ENCODE results near the gene NTM.
"Not testable (repeated sequence)": the region's sequence is repeated elsewhere in the genome, so short reads cannot be mapped to it uniquely, and the experiment has no call there.

Gene NTM

GRCh38 chr11:132058211-132058772 lies 687.9 kb downstream of the NTM start:
- H3K27me3 ChIP-seq (ENCODE audit: insufficient read depth, low read length), result no peaks in the 10 kb centered on the region
- H3K4me3 ChIP-seq (ENCODE audit: low read length), result no peak overlapping the region
- H3K36me3 ChIP-seq (ENCODE audit: insufficient read depth, low read length), result no peaks in the 10 kb centered on the region
- H3K9me3 ChIP-seq (ENCODE audit: low read length), result no peaks in the 10 kb centered on the region
- H2AFZ ChIP-seq (ENCODE audit: low read depth, low read length), result no peak overlapping the region
- H3K4me1 ChIP-seq (ENCODE audit: insufficient read depth, low read length), result no peaks in the 10 kb centered on the region

- Histone ChIP-seq H2AFZ (ENCODE audit: low read depth, low read length) (no peak overlapping the region), H3K27me3 (ENCODE audit: insufficient read depth, low read length) (no peaks in the 10 kb centered on the region), H3K4me1 (ENCODE audit: insufficient read depth, low read length) (no peaks in the 10 kb centered on the region), H3K9me3 (ENCODE audit: low read length) (no peaks in the 10 kb centered on the region), H3K4me3 (ENCODE audit: low read length) (no peak overlapping the region), H3K36me3 (ENCODE audit: insufficient read depth, low read length) (no peaks in the 10 kb centered on the region)
Observed at GRCh38 chr11:132060567-132060966, 690.2 kb downstream of the NTM start.

GRCh38 chr11:132062031-132062430 lies 691.6 kb downstream of the NTM start:
- Histone ChIP-seq H2AFZ (ENCODE audit: low read depth, low read length) (no peak overlapping the region), H3K27me3 (ENCODE audit: insufficient read depth, low read length) (no peaks in the 10 kb centered on the region), H3K4me1 (ENCODE audit: insufficient read depth, low read length) (no peaks in the 10 kb centered on the region), H3K4me3 (ENCODE audit: low read length) (no peak overlapping the region), H3K36me3 (ENCODE audit: insufficient read depth, low read length) (no peaks in the 10 kb centered on the region), H3K9me3 (ENCODE audit: low read length) (no peaks in the 10 kb centered on the region)

- Histone ChIP-seq H3K27me3 (ENCODE audit: insufficient read depth, low read length) (no peaks in the 10 kb centered on the region), H3K4me1 (ENCODE audit: insufficient read depth, low read length) (no peaks in the 10 kb centered on the region), H3K4me3 (ENCODE audit: low read length) (no peak overlapping the region), H2AFZ (ENCODE audit: low read depth, low read length) (no peak overlapping the region), H3K36me3 (ENCODE audit: insufficient read depth, low read length) (no peaks in the 10 kb centered on the region), H3K9me3 (ENCODE audit: low read length) (no peaks in the 10 kb centered on the region)
Observed at GRCh38 chr11:132062541-132062940, 692.1 kb downstream of the NTM start.

- H3K4me3 ChIP-seq (ENCODE audit: low read length), result no peak overlapping the region
- no peaks in the 10 kb centered on the region for H3K27me3 ChIP-seq (ENCODE audit: insufficient read depth, low read length)
- no peaks in the 10 kb centered on the region for H3K4me1 ChIP-seq (ENCODE audit: insufficient read depth, low read length)
- H3K9me3 ChIP-seq (ENCODE audit: low read length), result no peaks in the 10 kb centered on the region
- H3K36me3 ChIP-seq (ENCODE audit: insufficient read depth, low read length), result no peaks in the 10 kb centered on the region
- H2AFZ ChIP-seq (ENCODE audit: low read depth, low read length), result no peak overlapping the region
Observed at GRCh38 chr11:132064987-132065620, 694.7 kb downstream of the NTM start.

- H3K4me1 ChIP-seq (ENCODE audit: insufficient read depth, low read length), result no peaks in the 10 kb centered on the region
- H3K4me3 ChIP-seq (ENCODE audit: low read length), result no peak overlapping the region
- no peaks in the 10 kb centered on the region for H3K36me3 ChIP-seq (ENCODE audit: insufficient read depth, low read length)
- no peaks in the 10 kb centered on the region for H3K27me3 ChIP-seq (ENCODE audit: insufficient read depth, low read length)
- H3K9me3 ChIP-seq (ENCODE audit: low read length), result no peaks in the 10 kb centered on the region
- H2AFZ ChIP-seq (ENCODE audit: low read depth, low read length), result no peak overlapping the region
Observed at GRCh38 chr11:132068556-132068955, 698.1 kb downstream of the NTM start.

GRCh38 chr11:132069593-132069992 lies 699.2 kb downstream of the NTM start:
- not testable (repeated sequence) for H3K9me3 ChIP-seq (ENCODE audit: low read length); H3K4me3 ChIP-seq (ENCODE audit: low read length); H3K27me3 ChIP-seq (ENCODE audit: insufficient read depth, low read length); H2AFZ ChIP-seq (ENCODE audit: low read depth, low read length); H3K36me3 ChIP-seq (ENCODE audit: insufficient read depth, low read length); H3K4me1 ChIP-seq (ENCODE audit: insufficient read depth, low read length)

- H3K9me3 ChIP-seq (ENCODE audit: low read length); H3K4me1 ChIP-seq (ENCODE audit: insufficient read depth, low read length); H3K4me3 ChIP-seq (ENCODE audit: low read length); H3K27me3 ChIP-seq (ENCODE audit: insufficient read depth, low read length); H2AFZ ChIP-seq (ENCODE audit: low read depth, low read length); H3K36me3 ChIP-seq (ENCODE audit: insufficient read depth, low read length): not testable (repeated sequence)
Observed at GRCh38 chr11:132070907-132071306, 700.5 kb downstream of the NTM start.

- Histone ChIP-seq H3K4me1 (ENCODE audit: insufficient read depth, low read length) (no peaks in the 10 kb centered on the region), H3K9me3 (ENCODE audit: low read length) (no peaks in the 10 kb centered on the region), H3K36me3 (ENCODE audit: insufficient read depth, low read length) (no peaks in the 10 kb centered on the region), H3K4me3 (ENCODE audit: low read length) (no peak overlapping the region), H3K27me3 (ENCODE audit: insufficient read depth, low read length) (no peaks in the 10 kb centered on the region), H2AFZ (ENCODE audit: low read depth, low read length) (no peak overlapping the region)
Observed at GRCh38 chr11:132072044-132072857, 701.8 kb downstream of the NTM start.

GRCh38 chr11:132072858-132073211 lies 702.4 kb downstream of the NTM start:
- no peaks in the 10 kb centered on the region for H3K36me3 ChIP-seq (ENCODE audit: insufficient read depth, low read length)
- H3K4me3 ChIP-seq (ENCODE audit: low read length), result no peak overlapping the region
- H2AFZ ChIP-seq (ENCODE audit: low read depth, low read length), result no peak overlapping the region
- H3K9me3 ChIP-seq (ENCODE audit: low read length), result no peaks in the 10 kb centered on the region
- no peaks in the 10 kb centered on the region for H3K4me1 ChIP-seq (ENCODE audit: insufficient read depth, low read length)
- no peaks in the 10 kb centered on the region for H3K27me3 ChIP-seq (ENCODE audit: insufficient read depth, low read length)

- Histone ChIP-seq H3K36me3 (ENCODE audit: insufficient read depth, low read length) (no peaks in the 10 kb centered on the region), H2AFZ (ENCODE audit: low read depth, low read length) (no peak overlapping the region), H3K4me1 (ENCODE audit: insufficient read depth, low read length) (no peaks in the 10 kb centered on the region), H3K4me3 (ENCODE audit: low read length) (no peak overlapping the region), H3K9me3 (ENCODE audit: low read length) (no peaks in the 10 kb centered on the region), H3K27me3 (ENCODE audit: insufficient read depth, low read length) (no peaks in the 10 kb centered on the region)
Observed at GRCh38 chr11:132073787-132074186, 703.4 kb downstream of the NTM start.

- Histone ChIP-seq H3K9me3 (ENCODE audit: low read length) (no peaks in the 10 kb centered on the region), H3K4me3 (ENCODE audit: low read length) (no peak overlapping the region), H3K27me3 (ENCODE audit: insufficient read depth, low read length) (no peaks in the 10 kb centered on the region), H2AFZ (ENCODE audit: low read depth, low read length) (no peak overlapping the region), H3K36me3 (ENCODE audit: insufficient read depth, low read length) (no peaks in the 10 kb centered on the region), H3K4me1 (ENCODE audit: insufficient read depth, low read length) (no peaks in the 10 kb centered on the region)
Observed at GRCh38 chr11:132075447-132075846, 705.0 kb downstream of the NTM start.

- H3K4me3 ChIP-seq (ENCODE audit: low read length), result no peak overlapping the region
- H3K27me3 ChIP-seq (ENCODE audit: insufficient read depth, low read length), result no peaks in the 10 kb centered on the region
- H3K4me1 ChIP-seq (ENCODE audit: insufficient read depth, low read length), result no peaks in the 10 kb centered on the region
- H2AFZ ChIP-seq (ENCODE audit: low read depth, low read length), result no peak overlapping the region
- H3K36me3 ChIP-seq (ENCODE audit: insufficient read depth, low read length), result no peaks in the 10 kb centered on the region
- H3K9me3 ChIP-seq (ENCODE audit: low read length), result no peaks in the 10 kb centered on the region
Observed at GRCh38 chr11:132077416-132077815, 707.0 kb downstream of the NTM start.

All from neuron (in vitro differentiated cells).